HepG2 (cell line): ENCODE data around the gene PRPF38B. TPM values are rescaled to one million over a fixed set of nuclear protein-coding genes. Genes with fewer than 3 reads are reported as not detected.

ENCODE experiments used
- ATAC-seq: fragments of 200-7000 bp; cut with Tn5 transposase; 3 replicates; pipeline ENCODE4 v1.9.1; 2020; ENCODE audit warnings: mild to moderate bottlenecking, moderate library complexity
- BruUV-seq: library from RNA; stranded (reverse); fragments of 400-500 nt; replicated peaks from 2 replicates; lab custom pipeline; 2021; lab: Mats Ljungman, UMichigan
- CTCF ChIA-PET: fragments of 300-600 bp; formaldehyde crosslinking; extraction: SDS; loops from one replicate; lab custom pipeline; 2021; ENCODE audit warnings: low total read pairs, inconsistent platforms, low intra/inter-chr PET ratio; lab: Yijun Ruan, JAX
- POLR2A ChIA-PET: fragments of 350-600 bp; sonication (Branson Sonifier 250); formaldehyde crosslinking; loops from one replicate; lab custom pipeline; 2020; ENCODE audit warnings: antibody characterized with exemption, inconsistent platforms; lab: Yijun Ruan, JAX
- DNase-seq: peaks from one replicate; pipeline ENCODE4 v3.0.0-alpha.2; 2015; ENCODE audit warnings: low spot score
- FAIRE-seq: peaks from 3 replicates; lab custom pipeline; 2011; peaks lifted over from hg19 to GRCh38; lab: Jason Lieb, UNC
- H2AFZ ChIP-seq: one replicate; pipeline ENCODE4 v1.6.1; 2011; ENCODE audit warnings: low read length, inconsistent platforms
- H3K27ac ChIP-seq: fragments of 300-600 bp; 3 replicates; pipeline ENCODE4 v1.8.0; 2011; ENCODE audit warnings: mixed run types, mild to moderate bottlenecking, mixed read lengths, low read length, inconsistent platforms; ENCODE audit not compliant: insufficient read depth; ENCODE audit errors: extremely low read length
- H3K27me3 ChIP-seq, 2 experiments: fragments of 200-600 bp in 1 of 2; 2 replicates in 1 of 2; 3 replicates in 1 of 2; pipeline versions ENCODE4 v1.6.0 to v1.8.0; 2011; ENCODE audit warnings: low read length in 2 of 2, mild to moderate bottlenecking in 2 of 2, moderate library complexity in 2 of 2, inconsistent platforms in 1 of 2; ENCODE audit not compliant: insufficient read depth in 2 of 2, control insufficient read depth in 1 of 2
- H3K36me3 ChIP-seq, 2 experiments: fragments of 200-600 bp in 1 of 2; replicated peaks in 1 of 2; 2 replicates in 1 of 2; 3 replicates in 1 of 2; pipeline versions ENCODE4 v1.5.1 to v1.8.0; 2011; ENCODE audit warnings: low read length in 2 of 2, inconsistent platforms in 1 of 2; ENCODE audit not compliant: insufficient read depth in 2 of 2, control insufficient read depth in 1 of 2
- H3K4me1 ChIP-seq: 2 replicates; pipeline ENCODE4 v1.5.1; 2012; ENCODE audit warnings: low read length, inconsistent platforms; ENCODE audit not compliant: insufficient read depth
- H3K4me2 ChIP-seq: 2 replicates; pipeline ENCODE4 v1.6.0; 2011; ENCODE audit warnings: low read depth, low read length, inconsistent platforms
- H3K4me3 ChIP-seq, 3 experiments: fragments of 200-600 bp in 1 of 3; sonication (generic), shearing (Covaris generic) in 1 of 3; replicated peaks in 1 of 3; 2 replicates each; pipeline ENCODE4 v1.5.1; 2011 to 2016; ENCODE audit warnings: low read length in 3 of 3, inconsistent platforms in 2 of 3, low read depth in 2 of 3, mild to moderate bottlenecking in 2 of 3, control low read depth in 1 of 3, mixed read lengths in 1 of 3; ENCODE audit not compliant: insufficient read depth in 1 of 3
- H3K79me2 ChIP-seq: one replicate; pipeline ENCODE4 v1.6.1; 2011; ENCODE audit warnings: low read length, inconsistent platforms; ENCODE audit not compliant: insufficient read depth
- H3K9ac ChIP-seq: 2 replicates; pipeline ENCODE4 v1.6.0; 2011; ENCODE audit warnings: mild to moderate bottlenecking, low read depth, low read length, inconsistent platforms; ENCODE audit not compliant: insufficient read depth
- H3K9me3 ChIP-seq: 2 replicates; pipeline ENCODE4 v1.5.1; 2012; ENCODE audit warnings: mild to moderate bottlenecking, low read length
- H4K20me1 ChIP-seq: 2 replicates; pipeline ENCODE4 v1.6.0; 2011; ENCODE audit warnings: inconsistent platforms, mild to moderate bottlenecking, low read length, moderate library complexity; ENCODE audit not compliant: insufficient read depth
- ATF2 ChIP-seq: sonication (generic); formaldehyde crosslinking; IDR thresholded peaks from 2 replicates; pipeline ENCODE4 v1.4.0; 2020; ENCODE audit warnings: missing genetic modification reagents
- BATF2 ChIP-seq: sonication (generic); formaldehyde crosslinking; IDR thresholded peaks from 2 replicates; pipeline ENCODE4 v1.8.0; 2022; ENCODE audit warnings: mild to moderate bottlenecking, missing genetic modification reagents, moderate library complexity
- NFIB ChIP-seq: sonication (generic); formaldehyde crosslinking; IDR thresholded peaks from 2 replicates; pipeline ENCODE4 v1.9.0; 2021; ENCODE audit warnings: missing genetic modification reagents, mild to moderate bottlenecking, borderline replicate concordance
- RXRB ChIP-seq: IDR thresholded peaks from 2 replicates; pipeline ENCODE4 v1.6.1; 2016; ENCODE audit warnings: borderline replicate concordance, missing genetic modification reagents, missing compliant biosample characterization
- SAFB2 ChIP-seq: sonication (generic); formaldehyde crosslinking; IDR thresholded peaks from 2 replicates; pipeline ENCODE4 v1.5.1; 2020; ENCODE audit warnings: missing genetic modification reagents, low read depth, mild to moderate bottlenecking, borderline replicate concordance
- SNAPC4 ChIP-seq: sonication (generic); formaldehyde crosslinking; IDR thresholded peaks from 2 replicates; pipeline ENCODE4 v1.4.0; 2020; ENCODE audit warnings: mild to moderate bottlenecking, missing genetic modification reagents
- SRF ChIP-seq: IDR thresholded peaks from 2 replicates; pipeline ENCODE4 v1.6.1; 2011; ENCODE audit warnings: mild to moderate bottlenecking, low read depth, low read length, moderate library complexity
- TBX2 ChIP-seq: sonication (generic); formaldehyde crosslinking; IDR thresholded peaks from 2 replicates; pipeline ENCODE4 v1.5.0; 2020; ENCODE audit warnings: missing genetic modification reagents, mild to moderate bottlenecking, borderline replicate concordance
- YEATS2 ChIP-seq: sonication (generic); formaldehyde crosslinking; IDR thresholded peaks from 2 replicates; pipeline ENCODE4 v1.4.0; 2020; ENCODE audit warnings: missing genetic modification reagents, borderline replicate concordance
- ZC3H13 ChIP-seq: sonication (generic); formaldehyde crosslinking; IDR thresholded peaks from 2 replicates; pipeline ENCODE4 v1.8.1; 2023; ENCODE audit warnings: mild to moderate bottlenecking, missing genetic modification reagents, moderate library complexity
- ZNF17 ChIP-seq: sonication (generic); formaldehyde crosslinking; IDR thresholded peaks from 2 replicates; pipeline ENCODE4 v1.5.0; 2020; ENCODE audit warnings: mild to moderate bottlenecking, missing genetic modification reagents
- ZNF362 ChIP-seq: sonication (generic); formaldehyde crosslinking; IDR thresholded peaks from 2 replicates; pipeline ENCODE4 v1.4.0; 2020; ENCODE audit warnings: missing genetic modification reagents, mild to moderate bottlenecking, borderline replicate concordance
- ZNF639 ChIP-seq: conservative IDR thresholded peaks from 2 replicates; pipeline ENCODE4 v1.6.1; 2018; ENCODE audit warnings: missing genetic modification reagents
- ZNF672 ChIP-seq: sonication (generic); formaldehyde crosslinking; IDR thresholded peaks from 2 replicates; pipeline ENCODE4 v1.8.1; 2022; ENCODE audit warnings: missing genetic modification reagents
- ZNF775 ChIP-seq: sonication (generic); formaldehyde crosslinking; IDR thresholded peaks from 2 replicates; pipeline ENCODE4 v1.4.0; 2020; ENCODE audit warnings: missing genetic modification reagents, mild to moderate bottlenecking, moderate library complexity, borderline replicate concordance
- WGBS: methylation state at CpG from one replicate; pipeline ENCODE4 v1.1.6; 2017; ENCODE audit warnings: low lambda C conversion rate; 5-methylcytosine and 5-hydroxymethylcytosine counted together
- in situ Hi-C: cut with HindIII; loops from 2 replicates; pipeline ENCODE4 v1.10.0; 2017; ENCODE audit warnings: low pct_unique_long_range_greater_than_20kb; ENCODE audit not compliant: extremely low pct_ligation_motif_present
- intact Hi-C: fragments of 100-400 bp; cut with micrococcal nuclease; formaldehyde crosslinking; loops from one replicate; pipeline ENCODE4 v1.10.0; 2022; ENCODE audit not compliant: unreplicated experiment
- polyA plus RNA-seq, 8 experiments: library from polyadenylated mRNA; depleted of rRNA in 3 of 8; stranded (reverse) in 7 of 8; unstranded in 1 of 8; fragments of >200 nt; fragmentation: Illumina TruSeq in 4 of 8; extraction: Trizol in 4 of 8; gene quantifications; 2 replicates each; pipeline versions ENCODE4 v1.2.1 to v1.2.3, GENCODE V29; 2011 to 2016; ENCODE audit warnings: low read depth in 4 of 8, missing spikeins in 1 of 8, mixed read lengths in 1 of 8; ENCODE audit not compliant: insufficient read depth in 1 of 8
- total RNA-seq, 5 experiments: library from RNA; depleted of rRNA; stranded (reverse); fragments of >200 nt; fragmentation: Illumina TruSeq; extraction: Trizol; gene quantifications; 2 replicates each; pipeline ENCODE4 v1.2.3, GENCODE V29; 2016; ENCODE audit warnings: low read depth in 1 of 5

Gene PRPF38B
- total and polyA plus RNA-seq, 2 of the 13 experiments (the other 11 are each of a cell fraction or from before 2014, with no cell fraction given) = 25.7 to 29.7 TPM

DNA sequence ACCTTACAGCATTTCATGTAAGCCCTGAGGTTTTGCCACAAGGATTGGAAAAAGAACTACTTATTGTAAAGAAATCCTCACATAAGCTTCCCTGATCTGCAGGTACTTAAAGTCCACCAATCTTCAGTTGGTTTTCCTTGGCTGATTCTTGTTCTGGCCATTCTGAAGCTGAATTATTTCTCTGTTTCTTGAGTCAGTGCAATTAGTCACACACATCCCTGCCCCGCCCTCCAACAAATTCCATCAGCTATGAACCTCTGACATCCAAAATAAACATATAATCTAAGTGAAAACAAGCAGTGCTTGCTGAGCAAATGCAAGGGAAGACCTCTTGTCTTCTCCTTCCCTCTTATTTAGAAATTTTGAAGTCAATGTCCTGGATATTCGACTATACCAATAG is 12.4 kb downstream of the PRPF38B start:
- Histone ChIP-seq H3K4me3 (no peak overlapping the region), H3K9me3 (no peaks in the 10 kb centered on the region), H3K27ac (no peak overlapping the region), H2AFZ (no peak overlapping the region), H3K79me2 (no peaks in the 10 kb centered on the region), H4K20me1 (no peaks in the 10 kb centered on the region), H3K9ac (no peak overlapping the region), H3K27me3 (no peaks in the 10 kb centered on the region; a peak in 2 of 5 replicates), H3K4me1 (no peaks in the 10 kb centered on the region), H3K4me2 (no peak overlapping the region), H3K36me3 (peaks cover 3 to 10% of the 10 kb centered on the region in 2 experiments; a peak in 4 of 5 replicates)
- in situ Hi-C loops = no loop called here
- ATAC-seq = peak; percentile 8
- FAIRE-seq = no peak
- ChIA-PET POLR2A (interaction anchor here (2.3 kb wide), 1 partner anchor 12 kb away, joined by 11 read pairs; the partner anchor contains the start of gene PRPF38B), CTCF (no interaction called here)
- intact Hi-C loops = no loop called here
- 62% methylated on average over 2 of the region's 2 CpGs for WGBS
- BruUV-seq = no TSS peak
- DNase-seq = no peak
- TF ChIP-seq YEATS2 (CRISPR knock-in tag) = no peak
- TF ChIP-seq SAFB2 = no peak
- no peak for TF ChIP-seq ZNF362
- TF ChIP-seq ZNF672 (CRISPR knock-in tag) = no peak
- TF ChIP-seq ZNF639 (CRISPR knock-in tag) = no peak
- TF ChIP-seq ATF2 = no peak
- TF ChIP-seq ZC3H13 = no peak
- TF ChIP-seq SNAPC4 (CRISPR knock-in tag) = no peak
- TF ChIP-seq NFIB (CRISPR knock-in tag) = no peak
- no peak for TF ChIP-seq RXRB (CRISPR knock-in tag)
- no peak for TF ChIP-seq BATF2
- TF ChIP-seq SRF = no peak
- no peak for TF ChIP-seq ZNF17 (CRISPR knock-in tag)
- TF ChIP-seq ZNF775 (CRISPR knock-in tag) = no peak
- no peak for TF ChIP-seq TBX2 (CRISPR knock-in tag)
